Testis (tissue), 2 donors: Measurements from ENCODE around the gene R3HDM2.

Source experiments
- POLR2A ChIP-seq: fragments of 450-650 bp; IDR thresholded peaks from one replicate; pipeline ENCODE4 v1.6.1; 2017; ENCODE audit warnings: antibody characterized with exemption, mild to moderate bottlenecking, moderate library complexity
- TF ChIP-seq, protein P1 (sequence below), 3 experiments: fragments of 450-650 bp in 2 of 3; fragments of 200-600 bp in 1 of 3; sonication (generic) in 1 of 3; IDR thresholded peaks; one replicate each; pipeline ENCODE4 v1.5.1; 2016 to 2019; ENCODE audit warnings: antibody characterized with exemption in 3 of 3, mild to moderate bottlenecking in 2 of 3, moderate library complexity in 1 of 3

DNA sequence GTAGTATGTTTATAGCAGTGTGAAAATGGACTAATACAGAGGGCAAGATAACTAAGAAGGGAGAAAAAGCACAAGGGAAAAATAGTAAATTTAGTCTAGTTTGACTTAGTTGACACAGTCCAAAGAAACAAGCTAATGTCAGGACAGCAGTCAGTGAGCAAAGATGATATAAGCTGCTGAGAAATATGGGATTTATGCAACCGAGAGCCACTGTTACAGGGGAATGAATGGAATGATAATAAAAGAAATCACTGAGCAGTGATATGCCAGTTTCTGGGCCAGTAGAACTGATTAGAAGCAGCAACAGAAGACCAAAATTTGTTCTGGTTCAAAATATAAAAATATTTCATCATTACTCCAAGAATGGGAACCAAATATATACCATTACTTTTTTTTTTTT is 60.1 kb downstream of the R3HDM2 start:
- TF ChIP-seq, protein P1, sequence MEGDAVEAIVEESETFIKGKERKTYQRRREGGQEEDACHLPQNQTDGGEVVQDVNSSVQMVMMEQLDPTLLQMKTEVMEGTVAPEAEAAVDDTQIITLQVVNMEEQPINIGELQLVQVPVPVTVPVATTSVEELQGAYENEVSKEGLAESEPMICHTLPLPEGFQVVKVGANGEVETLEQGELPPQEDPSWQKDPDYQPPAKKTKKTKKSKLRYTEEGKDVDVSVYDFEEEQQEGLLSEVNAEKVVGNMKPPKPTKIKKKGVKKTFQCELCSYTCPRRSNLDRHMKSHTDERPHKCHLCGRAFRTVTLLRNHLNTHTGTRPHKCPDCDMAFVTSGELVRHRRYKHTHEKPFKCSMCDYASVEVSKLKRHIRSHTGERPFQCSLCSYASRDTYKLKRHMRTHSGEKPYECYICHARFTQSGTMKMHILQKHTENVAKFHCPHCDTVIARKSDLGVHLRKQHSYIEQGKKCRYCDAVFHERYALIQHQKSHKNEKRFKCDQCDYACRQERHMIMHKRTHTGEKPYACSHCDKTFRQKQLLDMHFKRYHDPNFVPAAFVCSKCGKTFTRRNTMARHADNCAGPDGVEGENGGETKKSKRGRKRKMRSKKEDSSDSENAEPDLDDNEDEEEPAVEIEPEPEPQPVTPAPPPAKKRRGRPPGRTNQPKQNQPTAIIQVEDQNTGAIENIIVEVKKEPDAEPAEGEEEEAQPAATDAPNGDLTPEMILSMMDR (IDR thresholded peaks at IDR 0.05), result no peak
- no peak for TF ChIP-seq POLR2A
